ENCODE data around the gene POU2F1. TPM values are rescaled to one million over a fixed set of nuclear protein-coding genes. Genes with fewer than 3 reads are reported as not detected.

Gene POU2F1
- total and polyA plus RNA-seq, 2 donors (not counting 3 experiments of a cell fraction or from before 2014, with no cell fraction given): 6.0 to 12.9 TPM

GRCh38 chr1:167345386-167345733 is 124.7 kb downstream of the POU2F1 start:
- dilution Hi-C loops (cut with MboI; ENCODE audit: extremely low pct_ligation_motif_present, low sequenced_read_pairs): no loop called here
- DNase-seq (ENCODE audit: low read depth, low spot score): peak; percentile 11

GRCh38 chr1:167357305-167357704 is 136.6 kb downstream of the POU2F1 start:
- Histone ChIP-seq H3K27me3 (ENCODE audit: control insufficient read depth in 2 of 2, insufficient read depth in 2 of 2, low read length in 2 of 2) (no peaks in the 10 kb centered on the region), H3K36me3 (ENCODE audit: control insufficient read depth in 2 of 2, extremely low read depth in 1 of 2, insufficient read depth in 2 of 2, low read length in 2 of 2) (no peaks in the 10 kb centered on the region), H3K4me1 (ENCODE audit: control insufficient read depth, extremely low read depth, insufficient read depth, low read length) (no peaks in the 10 kb centered on the region), H3K9me1 (replicated peaks; ENCODE audit: control insufficient read depth, extremely low read depth, insufficient read depth, low read length) (no peaks in the 10 kb centered on the region), H3K27ac (ENCODE audit: insufficient read depth, low read depth, low read length) (no peak overlapping the region), H3K4me3 (replicated peaks in 1 of 3; ENCODE audit: insufficient read depth in 1 of 3, low read depth in 1 of 3, low read length in 3 of 3) (no peak overlapping the region), H3K4me2 (ENCODE audit: insufficient read depth, low read length) (no peak overlapping the region), H3K9me3 (replicated peaks; ENCODE audit: control insufficient read depth, insufficient read depth, low read length) (no peaks in the 10 kb centered on the region), H3K79me2 (ENCODE audit: control insufficient read depth, insufficient read depth, low read length) (peaks cover 5% of the 10 kb centered on the region), H4K20me1 (replicated peaks; ENCODE audit: control insufficient read depth, extremely low read depth, insufficient read depth, low read length) (peaks cover 3% of the 10 kb centered on the region), H2AFZ (ENCODE audit: low read depth, low read length) (no peak overlapping the region), H3K9ac (replicated peaks; ENCODE audit: extremely low read depth, insufficient read depth, low read length) (no peak overlapping the region)
- DNase-seq (ENCODE audit: low read depth, low spot score) (no peak), FAIRE-seq (no peak)
- ChIA-PET CTCF (no interaction called here), POLR2A (no interaction called here)
- intact Hi-C loops (cut with micrococcal nuclease) (no loop called here), dilution Hi-C loops (cut with MboI; ENCODE audit: extremely low pct_ligation_motif_present, low sequenced_read_pairs) (no loop called here)
- TF ChIP-seq JUN (IDR thresholded peaks at IDR 0.05; ENCODE audit: borderline replicate concordance, insufficient read depth, insufficient read length, low read depth) (no peak), FOS (IDR thresholded peaks at IDR 0.05; ENCODE audit: borderline replicate concordance, insufficient read depth, low read length) (no peak), MYC (IDR thresholded peaks at IDR 0.05; ENCODE audit: low read depth, low read length) (no peak), MAX (IDR thresholded peaks at IDR 0.05; ENCODE audit: insufficient read depth, insufficient read length) (no peak), EZH2 (IDR thresholded peaks at IDR 0.05; ENCODE audit: borderline replicate concordance, low read depth, low read length, severe bottlenecking) (no peak), POLR2AphosphoS5 (IDR thresholded peaks at IDR 0.05; ENCODE audit: insufficient read depth, low read depth, low read length) (no peak), POLR2A (IDR thresholded peaks at IDR 0.05; ENCODE audit: low read depth, low read length) (no peak), GATA2 (IDR thresholded peaks at IDR 0.05; ENCODE audit: insufficient read depth, insufficient read length, low read depth, low read length) (no peak)
- TF ChIP-seq, protein P1, sequence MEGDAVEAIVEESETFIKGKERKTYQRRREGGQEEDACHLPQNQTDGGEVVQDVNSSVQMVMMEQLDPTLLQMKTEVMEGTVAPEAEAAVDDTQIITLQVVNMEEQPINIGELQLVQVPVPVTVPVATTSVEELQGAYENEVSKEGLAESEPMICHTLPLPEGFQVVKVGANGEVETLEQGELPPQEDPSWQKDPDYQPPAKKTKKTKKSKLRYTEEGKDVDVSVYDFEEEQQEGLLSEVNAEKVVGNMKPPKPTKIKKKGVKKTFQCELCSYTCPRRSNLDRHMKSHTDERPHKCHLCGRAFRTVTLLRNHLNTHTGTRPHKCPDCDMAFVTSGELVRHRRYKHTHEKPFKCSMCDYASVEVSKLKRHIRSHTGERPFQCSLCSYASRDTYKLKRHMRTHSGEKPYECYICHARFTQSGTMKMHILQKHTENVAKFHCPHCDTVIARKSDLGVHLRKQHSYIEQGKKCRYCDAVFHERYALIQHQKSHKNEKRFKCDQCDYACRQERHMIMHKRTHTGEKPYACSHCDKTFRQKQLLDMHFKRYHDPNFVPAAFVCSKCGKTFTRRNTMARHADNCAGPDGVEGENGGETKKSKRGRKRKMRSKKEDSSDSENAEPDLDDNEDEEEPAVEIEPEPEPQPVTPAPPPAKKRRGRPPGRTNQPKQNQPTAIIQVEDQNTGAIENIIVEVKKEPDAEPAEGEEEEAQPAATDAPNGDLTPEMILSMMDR (IDR thresholded peaks at IDR 0.05; ENCODE audit: extremely low read depth in 1 of 2, insufficient read depth in 1 of 2, low read depth in 1 of 2, low read length in 2 of 2): no peak
- no TSS peak for BruUV-seq (replicated peaks)

More at GRCh38 chr1:167345386-167345733, 124.7 kb downstream of the POU2F1 start:
- Histone ChIP-seq H3K9me3 (replicated peaks; ENCODE audit: control insufficient read depth, insufficient read depth, low read length) (no peaks in the 10 kb centered on the region), H3K27me3 (ENCODE audit: control insufficient read depth in 2 of 2, insufficient read depth in 2 of 2, low read length in 2 of 2) (no peaks in the 10 kb centered on the region), H3K4me3 (replicated peaks in 1 of 3; ENCODE audit: insufficient read depth in 1 of 3, low read depth in 1 of 3, low read length in 3 of 3) (no peak overlapping the region), H3K4me1 (ENCODE audit: control insufficient read depth, extremely low read depth, insufficient read depth, low read length) (peaks cover 6% of the 10 kb centered on the region), H3K9me1 (replicated peaks; ENCODE audit: control insufficient read depth, extremely low read depth, insufficient read depth, low read length) (no peaks in the 10 kb centered on the region), H3K4me2 (ENCODE audit: insufficient read depth, low read length) (no peak overlapping the region), H3K27ac (ENCODE audit: insufficient read depth, low read depth, low read length) (no peak overlapping the region), H3K79me2 (ENCODE audit: control insufficient read depth, insufficient read depth, low read length) (no peaks in the 10 kb centered on the region), H4K20me1 (replicated peaks; ENCODE audit: control insufficient read depth, extremely low read depth, insufficient read depth, low read length) (no peaks in the 10 kb centered on the region), H3K36me3 (ENCODE audit: control insufficient read depth in 2 of 2, extremely low read depth in 1 of 2, insufficient read depth in 2 of 2, low read length in 2 of 2) (no peaks in the 10 kb centered on the region), H2AFZ (ENCODE audit: low read depth, low read length) (no peak overlapping the region), H3K9ac (replicated peaks; ENCODE audit: extremely low read depth, insufficient read depth, low read length) (no peak overlapping the region)
- no peak for FAIRE-seq
- no TSS peak for BruUV-seq (replicated peaks)
- ChIA-PET CTCF (no interaction called here), POLR2A (no interaction called here)
- TF ChIP-seq FOS (IDR thresholded peaks at IDR 0.05; ENCODE audit: borderline replicate concordance, insufficient read depth, low read length) (no peak), MAX (IDR thresholded peaks at IDR 0.05; ENCODE audit: insufficient read depth, insufficient read length) (no peak)
- intact Hi-C loops (cut with micrococcal nuclease): loop anchor here (2.0 kb wide), 1 partner anchor 77 kb away; no protein-coding TSS in a partner anchor
